Posterior cingulate gyrus (tissue), 11 donors: ENCODE data around the gene DLG3.

Experiments used
- DNase-seq, 10 donors: peaks; one replicate each; pipeline versions ENCODE4 v3.0.0 to v3.0.0-alpha.2; 2020 to 2021; ENCODE audit warnings: mixed read lengths in 3 of 10
- intact Hi-C: fragments of 100-400 bp; cut with DNase I; formaldehyde crosslinking; loops from one replicate; pipeline ENCODE4 v1.15.1; 2023

DLG3 gene

DNA sequence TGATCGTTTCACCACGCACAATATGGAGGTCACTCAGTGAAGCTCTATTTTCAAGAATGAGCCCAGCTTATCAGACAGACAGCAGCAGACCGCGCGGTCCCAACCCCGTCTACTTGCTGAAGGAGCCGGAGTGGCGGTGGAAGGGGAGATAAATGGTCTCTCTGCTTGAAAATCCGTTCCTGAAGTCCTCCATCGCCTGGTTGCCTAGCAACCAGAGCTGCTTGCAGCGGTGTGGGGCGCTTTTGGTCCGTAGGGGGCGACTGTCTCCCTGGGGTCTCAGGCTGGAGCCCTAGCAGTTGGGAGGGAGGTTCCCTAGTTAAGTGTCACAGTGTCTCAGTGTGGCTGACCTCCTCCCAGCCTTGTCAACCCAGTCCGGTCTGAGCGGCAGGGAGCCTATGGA, 8.3 kb upstream of the DLG3 start:
- intact Hi-C loops: no loop called here
- DNase-seq: peak in 2 of 10 donors; percentile 15 to 86

DNA sequence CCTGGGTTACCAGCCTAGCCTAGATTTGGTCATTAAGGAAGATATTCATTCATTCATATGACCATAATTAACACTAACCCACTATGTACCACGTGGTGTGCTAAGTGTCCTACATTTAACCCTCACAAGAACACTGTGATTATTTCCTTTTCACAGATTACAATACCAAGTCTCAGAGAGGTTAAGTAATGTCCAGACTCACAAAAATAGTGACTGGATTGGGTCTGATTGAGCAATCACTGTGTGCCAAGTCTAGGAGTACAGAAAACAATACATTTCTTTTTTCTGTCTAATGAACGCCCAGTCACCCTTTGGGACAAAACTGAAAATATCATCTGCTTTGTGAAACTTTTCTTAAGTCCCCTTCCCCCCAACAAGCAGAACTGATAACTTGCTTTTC, 7.6 kb upstream of the DLG3 start:
- intact Hi-C loops: no loop called here
- DNase-seq: no peak

DNA sequence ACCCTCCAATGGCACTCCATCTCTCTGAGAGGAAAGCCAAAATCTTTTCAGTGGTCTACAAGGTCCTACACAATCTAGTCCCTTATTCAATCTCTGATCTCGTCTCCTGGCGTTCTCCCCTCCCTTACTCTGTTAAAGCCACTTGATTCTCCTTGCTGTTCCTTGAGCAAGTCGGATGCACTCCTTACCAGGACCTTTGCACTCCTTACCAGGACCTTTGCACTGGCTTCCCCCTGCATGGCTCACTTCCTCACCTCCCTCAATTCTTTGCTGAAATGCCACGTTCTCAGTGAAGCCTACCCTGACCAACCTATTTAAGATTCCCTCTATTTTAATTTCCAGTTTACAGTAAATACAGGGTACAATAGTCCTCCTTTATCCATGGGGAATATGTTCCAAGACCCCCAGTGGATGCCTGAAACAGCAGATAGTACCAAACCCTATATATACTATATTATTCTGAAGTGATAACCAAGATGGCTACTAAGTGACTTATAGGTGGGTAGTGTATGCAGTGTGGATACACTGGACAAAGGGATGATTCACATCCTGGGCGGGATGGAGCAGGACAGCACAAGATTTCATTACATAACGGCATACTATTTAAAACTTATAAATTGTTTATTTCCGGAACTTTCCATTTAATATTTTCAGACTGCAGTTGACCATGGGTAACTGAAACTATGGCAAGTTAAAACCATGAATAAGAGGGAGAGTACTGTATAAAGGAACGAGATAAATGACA, 6.5 kb upstream of the DLG3 start:
- intact Hi-C loops: no loop called here

DNA sequence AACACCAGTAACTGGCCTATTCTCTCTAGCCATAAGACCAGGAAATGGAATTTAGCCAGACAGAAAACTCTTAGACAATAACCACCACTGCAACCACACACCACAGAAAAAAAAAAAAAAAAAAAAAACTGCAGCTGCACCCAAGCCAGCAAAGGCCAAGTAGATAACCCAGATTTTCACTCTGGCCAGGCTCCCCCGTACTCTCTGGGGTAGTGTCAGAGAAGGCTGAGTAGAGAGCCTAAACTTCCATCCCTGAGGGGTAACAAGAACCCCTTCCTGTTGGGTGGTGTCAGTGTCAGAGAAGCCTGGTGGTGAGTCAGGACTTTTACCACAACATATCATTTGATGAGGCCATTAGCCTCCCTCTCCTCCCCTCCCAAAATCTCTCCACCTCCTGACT, 5.6 kb upstream of the DLG3 start:
- no peak for DNase-seq
- intact Hi-C loops: no loop called here

More for the DNA sequence above, 6.5 kb upstream of the DLG3 start:
- DNase-seq: no peak

DNA sequence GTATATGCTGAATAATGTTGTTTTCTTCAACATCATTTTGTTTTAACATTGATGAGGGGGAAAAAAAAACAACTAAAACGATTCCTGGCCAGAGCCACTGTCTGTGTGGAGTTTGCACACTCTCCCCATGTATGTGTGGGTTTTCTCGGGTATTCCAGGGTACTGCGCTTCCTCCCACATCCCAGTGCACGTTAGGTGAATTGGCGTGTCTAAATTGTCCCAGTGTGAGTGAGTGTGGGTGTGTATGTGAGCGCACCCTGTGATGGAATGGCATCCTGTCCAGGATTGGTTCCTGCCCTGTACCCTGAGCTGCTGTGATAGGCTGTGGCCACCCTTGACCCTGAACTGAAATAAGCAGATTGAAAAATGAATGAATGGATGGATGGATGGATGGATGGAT, 2.4 kb upstream of the DLG3 start:
- intact Hi-C loops: no loop called here
- DNase-seq: no peak

DNA sequence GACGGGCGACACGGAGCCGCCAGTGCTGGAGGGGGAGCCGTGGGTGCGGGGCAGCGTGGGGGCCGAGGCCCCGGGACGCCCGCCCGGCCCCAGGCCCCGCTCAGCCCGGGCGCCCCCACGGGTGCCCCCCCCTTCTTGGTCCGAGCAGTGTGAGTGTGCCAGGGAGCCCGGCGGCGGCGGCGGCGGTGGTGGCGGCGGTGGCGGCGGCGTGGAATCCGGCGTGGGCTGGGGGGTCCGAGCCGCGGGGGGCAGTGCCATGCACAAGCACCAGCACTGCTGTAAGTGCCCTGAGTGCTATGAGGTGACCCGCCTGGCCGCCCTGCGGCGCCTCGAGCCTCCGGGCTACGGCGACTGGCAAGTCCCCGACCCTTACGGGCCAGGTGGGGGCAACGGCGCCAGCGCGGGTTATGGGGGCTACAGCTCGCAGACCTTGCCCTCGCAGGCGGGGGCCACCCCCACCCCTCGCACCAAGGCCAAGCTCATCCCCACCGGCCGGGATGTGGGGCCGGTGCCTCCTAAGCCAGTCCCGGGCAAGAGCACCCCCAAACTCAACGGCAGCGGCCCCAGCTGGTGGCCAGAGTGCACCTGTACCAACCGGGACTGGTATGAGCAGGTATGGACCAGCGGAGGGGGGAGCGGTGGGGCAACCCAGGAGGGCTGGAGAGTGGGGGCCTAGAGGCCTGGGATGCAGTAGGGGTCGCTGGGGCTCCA, 466 bp downstream of the DLG3 start:
- DNase-seq: peak in 1 of 10 donors; percentile 85
- intact Hi-C loops: no loop called here

DNA sequence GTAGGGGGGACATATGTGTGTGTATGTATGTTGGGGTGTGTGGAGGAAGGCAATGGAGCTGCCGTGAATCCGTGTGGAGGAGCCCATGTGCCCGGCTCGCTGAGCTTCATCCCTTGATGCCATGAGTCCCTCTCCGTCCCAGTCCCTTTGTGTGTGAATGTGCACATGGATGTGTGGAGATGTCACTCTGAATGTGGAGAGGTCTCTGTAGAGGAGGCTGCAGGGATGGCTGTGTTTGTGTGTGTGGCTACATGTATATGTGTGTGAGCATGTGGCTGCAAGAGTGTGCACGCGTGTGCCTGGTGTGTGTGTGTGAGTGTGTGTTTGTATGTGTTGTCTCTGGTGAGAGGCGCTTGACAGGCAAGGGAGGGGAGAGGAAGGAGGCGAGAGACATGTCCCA, 1.3 kb downstream of the DLG3 start:
- DNase-seq: no peak
- intact Hi-C loops: no loop called here

DNA sequence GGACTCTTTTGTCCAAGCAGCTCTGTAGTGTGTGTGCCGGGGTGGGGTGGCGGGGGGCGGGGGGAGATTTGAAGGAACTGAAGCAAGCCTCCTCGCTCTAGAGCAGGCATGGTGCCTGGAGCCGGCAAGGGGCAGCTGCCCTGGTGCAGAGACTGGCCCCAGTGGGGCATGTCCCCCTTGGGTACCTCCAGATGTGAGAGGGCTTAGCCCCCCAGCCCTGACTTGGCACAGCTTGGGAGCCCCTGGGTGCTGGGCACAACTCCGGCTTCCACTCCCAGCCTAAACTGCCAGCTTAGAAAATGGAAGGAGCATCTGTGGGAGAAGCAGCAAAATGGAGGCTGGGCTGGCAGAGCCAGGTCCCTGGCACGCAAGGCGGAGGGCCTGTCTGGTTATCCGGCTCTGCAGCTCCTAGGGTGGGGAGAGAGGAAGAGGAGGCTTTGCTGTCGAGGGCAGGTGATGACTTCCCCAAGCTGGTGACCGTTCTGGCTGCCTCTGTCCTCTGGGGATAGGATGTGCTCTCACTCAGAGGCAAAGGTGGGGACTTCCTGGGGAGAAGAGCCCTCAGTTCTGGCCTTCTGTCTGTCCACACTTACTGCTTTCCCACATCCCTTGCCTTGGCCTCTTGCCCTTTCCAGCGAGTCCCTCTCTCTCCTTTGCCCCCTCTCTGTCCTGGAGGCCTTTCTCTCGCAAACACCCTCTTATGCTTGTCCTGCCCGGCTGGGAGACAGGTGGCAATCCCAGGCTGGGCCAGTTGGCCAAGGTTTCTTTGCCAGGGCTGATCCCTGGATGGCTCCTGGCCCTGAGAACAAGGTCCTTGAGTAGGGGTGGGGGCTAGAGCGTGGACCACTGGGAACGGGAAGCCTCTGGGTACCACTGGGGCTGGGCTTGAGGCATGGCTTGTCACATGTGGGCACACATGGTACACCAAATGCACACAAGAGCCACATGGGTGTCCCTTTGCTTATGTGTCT, 2.0 kb downstream of the DLG3 start:
- intact Hi-C loops: no loop called here
- DNase-seq: no peak

DNA sequence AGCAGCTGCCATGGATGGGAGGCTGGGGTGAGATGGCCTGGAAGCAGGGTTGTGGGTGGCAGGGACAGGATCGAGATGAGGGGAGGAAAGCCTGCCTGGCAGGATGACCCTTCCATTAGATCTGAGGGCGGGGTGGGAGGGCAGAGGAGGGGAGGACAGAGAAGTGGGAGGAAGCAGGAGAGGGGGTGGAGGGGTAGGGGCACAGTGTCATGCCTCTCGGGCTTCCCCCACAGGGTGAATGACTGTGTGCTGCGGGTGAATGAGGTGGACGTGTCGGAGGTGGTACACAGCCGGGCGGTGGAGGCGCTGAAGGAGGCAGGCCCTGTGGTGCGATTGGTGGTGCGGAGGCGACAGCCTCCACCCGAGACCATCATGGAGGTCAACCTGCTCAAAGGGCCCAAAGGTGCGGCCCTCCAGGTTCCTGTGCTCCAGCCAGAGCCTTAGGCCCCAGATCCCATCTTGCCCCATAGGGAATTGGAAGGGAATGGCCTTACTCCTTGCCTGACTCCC, 4.9 kb downstream of the DLG3 start:
- DNase-seq: no peak

DNA sequence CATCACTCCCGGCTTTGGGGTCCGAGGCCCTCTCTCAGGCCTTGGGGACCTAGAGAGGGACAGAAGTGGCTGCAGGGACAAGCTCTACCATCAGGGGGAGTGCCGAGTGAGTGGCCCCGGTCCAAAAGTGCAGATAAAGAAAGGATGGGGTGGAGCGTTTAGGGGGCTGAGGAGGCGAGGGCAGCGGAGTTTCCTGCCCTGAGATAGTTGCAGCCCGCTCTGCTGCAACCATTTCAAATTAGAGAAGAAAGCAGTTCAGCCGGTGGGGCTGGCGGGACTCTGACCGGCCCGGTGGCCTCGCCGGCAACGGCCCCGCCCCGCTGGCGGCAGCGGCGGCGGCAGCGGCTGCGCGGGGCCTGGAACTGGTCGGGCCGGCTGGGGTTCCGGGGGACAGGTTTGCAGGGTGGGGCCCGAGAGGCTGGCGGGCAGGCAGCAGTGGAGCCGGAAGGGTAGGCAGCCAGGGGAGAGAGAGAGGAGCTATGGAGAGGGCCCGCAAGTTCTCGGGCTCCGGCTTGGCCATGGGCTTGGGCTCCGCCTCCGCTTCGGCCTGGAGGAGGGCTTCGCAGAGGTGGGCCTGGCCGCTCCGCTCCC, 7.6 kb downstream of the DLG3 start:
- intact Hi-C loops: loop anchor here (10.0 kb wide), 1 partner anchor 213 kb away; no protein-coding TSS in a partner anchor
- DNase-seq: peak in 6 of 10 donors; percentile 38 to 91 (median 54)

More for the DNA sequence above, 4.9 kb downstream of the DLG3 start:
- intact Hi-C loops: no loop called here

DNA sequence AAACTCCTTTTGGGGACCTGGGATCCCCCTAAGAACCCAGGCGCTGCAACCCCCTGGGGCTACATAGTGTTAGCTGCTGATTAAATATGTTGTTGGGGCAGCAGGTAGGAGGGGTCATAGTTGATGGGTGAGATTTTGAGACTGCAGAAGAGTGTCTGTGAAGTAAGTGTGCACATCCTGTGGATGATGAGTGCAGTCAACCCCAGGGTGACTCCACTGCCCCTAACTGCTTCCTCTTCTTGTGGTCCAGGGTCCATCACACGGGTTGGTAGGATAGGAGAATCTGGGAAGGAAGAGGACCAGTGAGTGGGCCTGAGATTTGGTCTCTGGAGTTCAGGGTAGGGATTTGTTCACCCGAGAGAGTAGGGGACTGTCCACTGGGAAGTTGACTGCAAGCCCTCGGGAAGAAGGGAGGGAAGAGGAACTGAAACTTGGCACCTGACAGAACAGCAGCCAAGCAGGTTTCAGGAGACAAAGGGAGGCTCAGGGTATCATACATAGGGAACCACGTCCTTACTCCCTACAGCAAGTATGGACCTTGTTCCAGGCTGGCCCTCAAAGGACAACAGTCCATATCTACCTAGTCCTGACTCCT, 8.5 kb downstream of the DLG3 start:
- no peak for DNase-seq
- intact Hi-C loops: loop anchor here (10.0 kb wide), 1 partner anchor 212 kb away; no protein-coding TSS in a partner anchor

DNA sequence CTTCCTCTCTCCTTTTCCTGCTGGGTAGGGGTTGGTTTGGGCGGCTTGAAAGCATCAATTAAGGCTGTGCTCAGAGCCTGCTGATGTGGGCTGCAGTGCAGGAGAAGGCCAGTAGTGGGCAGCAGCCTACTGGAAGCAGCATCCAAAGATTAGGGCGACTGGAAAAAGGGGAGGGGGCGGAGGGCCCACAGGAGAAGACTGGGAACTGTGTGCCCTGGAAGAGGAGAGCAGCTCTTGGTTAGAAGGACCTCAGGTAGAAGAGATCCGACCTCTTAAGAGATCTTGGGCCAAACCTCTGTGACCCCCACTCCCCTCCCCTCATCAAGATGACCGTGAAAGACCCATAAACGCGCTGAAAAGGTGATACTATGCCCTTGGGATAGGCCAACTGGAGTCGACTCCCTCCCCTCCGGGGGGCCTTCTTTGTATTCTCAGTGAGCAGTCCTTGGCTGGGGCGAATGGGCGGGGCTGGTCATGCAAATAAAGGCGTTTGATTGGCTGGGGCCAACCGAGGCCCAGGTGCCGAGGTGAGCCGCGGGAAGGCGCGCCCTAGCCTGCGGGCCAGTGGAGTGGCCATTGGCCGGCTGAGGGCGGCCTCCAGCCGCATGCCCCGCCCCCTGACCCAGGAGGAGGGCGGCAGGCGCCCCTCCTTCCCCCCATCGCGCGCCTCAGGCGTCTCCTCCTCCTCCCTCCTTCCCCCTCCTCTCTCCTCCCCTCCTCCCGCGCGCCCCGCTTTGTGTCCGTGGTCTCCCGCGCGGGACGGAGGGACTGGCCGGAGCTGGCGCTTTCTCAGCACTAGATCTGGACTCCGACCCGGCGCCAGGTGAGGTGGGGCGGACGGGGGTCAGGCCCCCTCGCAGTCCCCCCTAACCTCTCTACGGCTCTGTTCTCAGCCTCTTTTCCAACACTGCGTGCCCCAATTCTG, 10.1 kb downstream of the DLG3 start:
- DNase-seq: peak in 7 of 10 donors; percentile 32 to 91 (median 54)
- intact Hi-C loops: loop anchor here (10.0 kb wide), 1 partner anchor 210 kb away; no protein-coding TSS in a partner anchor

DNA sequence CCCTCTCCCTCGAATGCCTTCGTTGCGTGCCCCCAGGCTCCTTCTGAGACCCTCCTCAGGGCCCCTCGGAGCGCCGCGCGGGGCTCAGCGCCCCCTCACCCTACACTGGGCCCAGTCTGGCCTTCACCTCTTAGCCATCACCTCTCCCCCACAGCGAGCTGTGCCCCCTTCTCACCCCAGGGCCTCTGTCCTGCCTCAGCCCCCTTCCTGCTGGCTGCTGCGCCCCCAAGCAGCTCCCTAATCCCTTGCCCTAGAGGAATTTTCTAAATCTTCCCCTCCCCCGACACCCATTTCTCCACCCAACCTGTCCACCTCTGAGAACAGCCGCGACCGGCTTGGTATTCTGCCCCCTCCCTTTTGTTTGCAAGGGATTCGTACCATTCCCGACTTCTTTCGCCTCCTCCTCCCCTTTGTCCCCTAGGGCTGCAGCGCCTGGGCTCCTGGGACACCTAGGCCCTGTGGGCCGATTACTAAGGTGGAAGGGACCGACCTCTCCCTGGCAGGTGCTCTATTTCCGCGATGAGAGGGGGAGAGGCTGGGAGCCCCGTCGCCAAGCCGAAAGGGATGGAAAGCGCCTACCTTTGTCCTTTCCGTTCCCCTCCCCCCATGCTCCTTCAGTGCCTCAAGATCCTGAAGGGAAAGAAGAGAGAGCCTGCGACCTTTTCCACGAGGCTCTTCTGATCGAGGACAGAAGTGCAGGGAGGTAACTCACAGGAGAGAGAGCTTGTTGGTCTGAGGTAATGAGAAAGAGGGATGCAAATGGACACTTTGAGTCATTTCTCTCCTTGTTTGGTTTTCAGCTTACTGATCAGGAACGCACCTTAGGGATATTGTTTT, 10.9 kb downstream of the DLG3 start:
- peak in 1 of 10 donors; percentile 55 for DNase-seq
- intact Hi-C loops: loop anchor here (10.0 kb wide), 1 partner anchor 209 kb away; no protein-coding TSS in a partner anchor

DNA sequence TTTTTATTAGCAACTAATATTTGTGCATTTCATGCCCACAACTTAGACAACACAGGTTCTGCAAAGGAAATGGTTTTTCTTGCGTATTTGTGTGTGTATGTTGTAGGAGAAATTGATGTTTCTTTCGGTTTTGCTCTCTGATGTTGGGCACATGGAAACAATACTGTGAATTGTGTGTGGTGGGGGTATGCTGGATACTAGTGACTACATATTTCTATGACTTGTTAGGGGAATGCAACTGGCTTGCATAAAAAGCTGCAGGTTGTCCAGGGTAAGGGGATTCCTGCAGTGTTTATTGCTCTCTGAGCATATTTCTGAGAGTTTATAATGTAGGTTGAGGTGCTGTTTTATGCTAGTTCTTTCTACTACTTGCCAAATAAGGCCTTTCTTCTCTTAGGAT, 11.6 kb downstream of the DLG3 start:
- no peak for DNase-seq
- intact Hi-C loops: loop anchor here (10.0 kb wide), 1 partner anchor 209 kb away; no protein-coding TSS in a partner anchor

DNA sequence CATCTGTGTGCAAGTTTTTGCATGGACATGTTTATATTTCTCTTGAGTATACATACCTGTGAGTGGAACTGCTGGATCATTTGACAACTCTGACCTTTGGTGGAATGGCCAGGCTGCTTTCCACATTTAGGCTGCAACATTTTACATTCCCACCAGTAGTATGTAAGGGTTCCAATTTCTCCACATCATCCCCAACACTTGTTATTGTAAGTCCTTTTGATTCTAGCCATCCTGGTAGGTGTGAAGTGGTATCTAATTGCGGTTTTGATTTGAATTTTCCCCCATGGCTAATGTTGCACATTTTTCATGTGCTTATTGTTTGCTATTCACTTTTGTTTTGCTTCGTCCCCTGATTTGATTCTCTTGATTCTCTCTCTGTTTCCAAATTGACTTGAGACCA, 16.4 kb downstream of the DLG3 start:
- intact Hi-C loops: no loop called here
- no peak for DNase-seq

DNA sequence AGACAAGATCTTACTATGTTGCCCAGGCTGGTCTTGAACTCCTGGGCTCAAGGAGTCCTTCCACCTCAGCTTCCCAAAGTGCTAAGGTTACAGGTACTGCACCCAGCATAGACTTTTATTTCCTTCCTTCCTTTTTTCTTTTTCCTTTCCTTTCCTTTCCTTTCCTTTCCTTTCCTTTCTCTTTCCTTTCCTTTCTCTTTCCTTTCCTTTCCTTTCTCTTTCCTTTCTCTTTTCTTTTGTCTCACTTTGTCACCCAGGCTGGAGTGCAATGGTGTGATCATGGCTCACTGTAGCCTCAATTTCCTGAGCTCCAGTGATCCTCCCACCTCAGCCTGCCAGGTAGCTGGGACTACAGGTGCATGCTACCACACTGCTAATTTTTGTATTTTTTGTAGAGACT, 19.4 kb downstream of the DLG3 start:
- intact Hi-C loops: no loop called here
- DNase-seq: no peak

DNA sequence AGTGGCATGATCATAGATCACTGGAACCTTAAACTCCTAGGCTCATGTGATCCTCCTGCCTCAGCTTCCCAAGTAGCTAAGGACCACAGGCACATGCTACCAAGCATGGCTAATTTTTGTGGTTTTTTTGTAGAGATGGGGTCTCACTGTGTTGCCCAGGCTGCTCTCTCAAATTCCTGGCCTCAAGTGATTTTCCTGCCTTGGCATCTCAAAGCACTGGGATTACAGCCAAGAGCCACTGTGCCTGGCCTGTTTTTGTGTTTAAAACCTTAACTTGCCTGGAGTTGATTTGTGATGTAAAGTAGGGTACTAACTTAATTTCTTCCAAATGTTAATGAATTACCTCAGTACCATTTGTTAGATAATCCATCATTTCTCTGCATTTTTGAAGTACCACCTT, 22.3 kb downstream of the DLG3 start:
- intact Hi-C loops: no loop called here
- DNase-seq: no peak

DNA sequence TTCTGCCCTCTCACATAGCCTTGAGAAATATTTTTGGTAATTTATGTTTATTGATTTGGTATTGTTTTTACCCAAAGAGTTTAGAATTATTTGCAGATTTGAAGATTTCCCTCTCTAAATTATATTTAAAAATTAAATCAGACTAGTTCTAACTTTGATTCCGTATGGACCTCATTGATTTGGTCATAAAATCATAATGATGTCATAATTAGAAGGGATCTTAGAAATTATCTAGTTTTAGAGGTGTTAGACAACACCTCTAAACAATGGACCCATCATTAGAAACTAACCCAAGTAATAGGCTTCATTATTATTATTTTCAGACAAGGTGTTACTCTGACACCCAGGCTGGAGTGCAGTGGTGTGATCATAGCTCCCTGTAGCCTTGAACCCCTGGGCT, 24.1 kb downstream of the DLG3 start:
- DNase-seq: no peak
- intact Hi-C loops: no loop called here
